Kidney epithelial cell (primary cell): Measurements from ENCODE around the gene SNN. TPM values are rescaled to one million over a fixed set of nuclear protein-coding genes. Genes with fewer than 3 reads are reported as not detected.

Source experiments
- DNase-seq: peaks from one replicate; pipeline ENCODE4 v3.0.0-alpha.2; 2010; ENCODE audit warnings: low read depth
- H3K27me3 ChIP-seq: 2 replicates; pipeline ENCODE4 v1.6.0; 2011; ENCODE audit warnings: low read length; ENCODE audit not compliant: control insufficient read depth, insufficient read depth
- H3K36me3 ChIP-seq: 2 replicates; pipeline ENCODE4 v1.5.1; 2011; ENCODE audit warnings: low read length; ENCODE audit not compliant: control insufficient read depth, insufficient read depth
- H3K4me3 ChIP-seq: 2 replicates; pipeline ENCODE4 v1.5.1; 2011; ENCODE audit warnings: low read depth, mild to moderate bottlenecking, control low read depth, low read length
- CTCF ChIP-seq: IDR thresholded peaks from 2 replicates; pipeline ENCODE4 v1.5.1; 2011; ENCODE audit warnings: mild to moderate bottlenecking, moderate library complexity, low read length, control low read depth, inconsistent platforms; ENCODE audit not compliant: insufficient read depth, poor library complexity, severe bottlenecking
- total RNA-seq: library from RNA; depleted of rRNA; stranded (reverse); fragments of >200 nt; gene quantifications from 2 replicates; pipeline ENCODE4 v1.2.3, GENCODE V29; 2015

The SNN gene
- total RNA-seq, 1 donor from 2014 or later, result 31.0 TPM

- H3K36me3 ChIP-seq, result no peaks in the 10 kb centered on the region
- H3K27me3 ChIP-seq, result no peaks in the 10 kb centered on the region
- DNase-seq, result no peak
- H3K4me3 ChIP-seq, result no peak overlapping the region
- no peak for TF ChIP-seq CTCF
Measured at GRCh38 chr16:11721781-11722467, 53.7 kb downstream of the SNN start.

- no peak for DNase-seq
- Histone ChIP-seq H3K4me3 (no peak overlapping the region), H3K27me3 (no peaks in the 10 kb centered on the region), H3K36me3 (no peaks in the 10 kb centered on the region)
- no peak for TF ChIP-seq CTCF
Measured at GRCh38 chr16:11722468-11722808, 54.2 kb downstream of the SNN start.

GRCh38 chr16:11725457-11725856 lies 57.2 kb downstream of the SNN start:
- DNase-seq, result no peak
- Histone ChIP-seq H3K36me3 (no peaks in the 10 kb centered on the region), H3K4me3 (no peak overlapping the region), H3K27me3 (no peaks in the 10 kb centered on the region)
- no peak for TF ChIP-seq CTCF

GRCh38 chr16:11726008-11726407 lies 57.8 kb downstream of the SNN start:
- no peak for TF ChIP-seq CTCF
- H3K27me3 ChIP-seq, result no peaks in the 10 kb centered on the region
- DNase-seq, result no peak
- no peaks in the 10 kb centered on the region for H3K36me3 ChIP-seq
- H3K4me3 ChIP-seq, result no peak overlapping the region

GRCh38 chr16:11727796-11728543 lies 59.7 kb downstream of the SNN start:
- TF ChIP-seq CTCF, result no peak
- no peaks in the 10 kb centered on the region for H3K36me3 ChIP-seq
- no peak for DNase-seq
- no peak overlapping the region for H3K4me3 ChIP-seq
- no peaks in the 10 kb centered on the region for H3K27me3 ChIP-seq

Other genes starting within 250 kb of the SNN start
- gene LITAF, start 81.5 kb upstream of the SNN start, total RNA-seq, result 55.8 and 61.6 TPM in 2 replicates
- gene TXNDC11, start 74.4 kb downstream of the SNN start, total RNA-seq, result 35.1 and 36.1 TPM in 2 replicates
- 50.1 and 52.6 TPM in 2 replicates for gene ZC3H7A, start 128.8 kb downstream of the SNN start, total RNA-seq
- 194 and 240 TPM in 2 replicates for gene RSL1D1, start 183.1 kb downstream of the SNN start, total RNA-seq
- 87.2 and 93.7 TPM in 2 replicates for gene GSPT1, start 247.5 kb downstream of the SNN start, total RNA-seq